SH-SY5Y (cell line): Measurements from ENCODE around the gene OR1M1.

Experiments used
- GATA2 ChIP-seq: IDR thresholded peaks from 2 replicates; pipeline ENCODE4 v1.6.1; 2011; ENCODE audit warnings: mild to moderate bottlenecking, low read depth, low read length
- GATA3 ChIP-seq: IDR thresholded peaks from 2 replicates; pipeline ENCODE4 v1.6.1; 2011; ENCODE audit warnings: low read depth, mild to moderate bottlenecking, low read length, moderate library complexity

- TF ChIP-seq GATA2 (no peak), GATA3 (no peak)
These were observed 26.1 kb upstream of the OR1M1 start for GRCh38 chr19:9060564-9061340.
